H9 (cell line): ENCODE data around the gene TRAF7. TPM values are rescaled to one million over a fixed set of nuclear protein-coding genes. Genes with fewer than 3 reads are reported as not detected.

Source experiments
- DNase-seq: peaks from one replicate; pipeline ENCODE4 v3.0.0-alpha.2; 2017
- H2AFZ ChIP-seq: one replicate; pipeline ENCODE4 v1.6.1; 2013; ENCODE audit warnings: mild to moderate bottlenecking, low read length, control low read depth, moderate library complexity
- H2AK5ac ChIP-seq: 2 replicates; pipeline ENCODE4 v1.6.1; 2013; ENCODE audit warnings: low read length, control low read depth, mixed read lengths; ENCODE audit not compliant: insufficient read length
- H2BK120ac ChIP-seq: one replicate; pipeline ENCODE4 v1.6.1; 2013; ENCODE audit warnings: low read depth, mild to moderate bottlenecking, low read length, control low read depth, inconsistent platforms; ENCODE audit not compliant: poor library complexity, severe bottlenecking
- H2BK12ac ChIP-seq: 2 replicates; pipeline ENCODE4 v1.6.1; 2013; ENCODE audit warnings: low read length, control low read depth, mixed read lengths, low read depth; ENCODE audit not compliant: insufficient read length
- H2BK15ac ChIP-seq: 2 replicates; pipeline ENCODE4 v1.6.1; 2013; ENCODE audit warnings: low read depth, low read length, control low read depth
- H2BK20ac ChIP-seq: one replicate; pipeline ENCODE4 v1.6.1; 2013; ENCODE audit warnings: low read depth, mild to moderate bottlenecking, low read length, control low read depth, inconsistent platforms; ENCODE audit not compliant: poor library complexity, severe bottlenecking
- H2BK5ac ChIP-seq: 2 replicates; pipeline ENCODE4 v1.6.1; 2013; ENCODE audit warnings: low read length, control low read depth, mixed read lengths; ENCODE audit not compliant: insufficient read length
- H3K14ac ChIP-seq: 2 replicates; pipeline ENCODE4 v1.6.1; 2013; ENCODE audit warnings: low read length, control low read depth; ENCODE audit not compliant: insufficient read depth
- H3K18ac ChIP-seq: 2 replicates; pipeline ENCODE4 v1.6.1; 2013; ENCODE audit warnings: low read depth, mild to moderate bottlenecking, mixed read lengths, low read length, control low read depth; ENCODE audit not compliant: insufficient read length
- H3K23ac ChIP-seq: 2 replicates; pipeline ENCODE4 v1.6.1; 2013; ENCODE audit warnings: low read length, control low read depth, mixed read lengths, low read depth; ENCODE audit not compliant: insufficient read length
- H3K23me2 ChIP-seq: 2 replicates; pipeline ENCODE4 v1.6.1; 2013; ENCODE audit warnings: low read depth, mild to moderate bottlenecking, mixed read lengths, low read length, control low read depth; ENCODE audit not compliant: insufficient read length, poor library complexity, severe bottlenecking
- H3K27ac ChIP-seq: 2 replicates; pipeline ENCODE4 v1.5.1; 2013; ENCODE audit warnings: low read length, control low read depth, mixed read lengths, low read depth; ENCODE audit not compliant: insufficient read length
- H3K27me3 ChIP-seq: 2 replicates; pipeline ENCODE4 v1.6.1; 2013; ENCODE audit warnings: low read length, control low read depth, inconsistent platforms; ENCODE audit not compliant: insufficient read depth
- H3K4ac ChIP-seq: 2 replicates; pipeline ENCODE4 v1.6.1; 2013; ENCODE audit warnings: low read depth, mild to moderate bottlenecking, control low read depth, inconsistent platforms, low read length, moderate library complexity
- H3K4me1 ChIP-seq: 2 replicates; pipeline ENCODE4 v1.6.1; 2013; ENCODE audit warnings: low read length, control low read depth, inconsistent platforms; ENCODE audit not compliant: insufficient read depth
- H3K4me2 ChIP-seq: 2 replicates; pipeline ENCODE4 v1.6.1; 2013; ENCODE audit warnings: low read length, control low read depth, mixed read lengths; ENCODE audit not compliant: insufficient read length, insufficient read depth
- H3K56ac ChIP-seq: 2 replicates; pipeline ENCODE4 v1.6.1; 2013; ENCODE audit warnings: low read depth, mild to moderate bottlenecking, mixed read lengths, low read length, control low read depth; ENCODE audit not compliant: insufficient read length
- H3K79me1 ChIP-seq: 2 replicates; pipeline ENCODE4 v1.6.1; 2013; ENCODE audit warnings: low read depth, mild to moderate bottlenecking, moderate library complexity, low read length, control low read depth, inconsistent platforms; ENCODE audit not compliant: insufficient read depth, poor library complexity, severe bottlenecking
- H3K79me2 ChIP-seq: 2 replicates; pipeline ENCODE4 v1.6.1; 2013; ENCODE audit warnings: low read length, control low read depth, inconsistent platforms; ENCODE audit not compliant: insufficient read depth
- H3K9ac ChIP-seq: 2 replicates; pipeline ENCODE4 v1.6.1; 2013; ENCODE audit warnings: low read length, control low read depth, mixed read lengths; ENCODE audit not compliant: insufficient read length; ENCODE audit errors: extremely low read depth
- H3K9me3 ChIP-seq: one replicate; pipeline ENCODE4 v1.6.1; 2013; ENCODE audit warnings: low read depth, low read length, inconsistent platforms; ENCODE audit not compliant: control insufficient read depth
- H3T11ph ChIP-seq: one replicate; pipeline ENCODE4 v1.6.1; 2013; ENCODE audit warnings: mild to moderate bottlenecking, low read length, control low read depth, inconsistent platforms
- H4K20me1 ChIP-seq: one replicate; pipeline ENCODE4 v1.6.1; 2013; ENCODE audit not compliant: control insufficient read depth, insufficient read length, insufficient read depth
- H4K5ac ChIP-seq: 2 replicates; pipeline ENCODE4 v1.6.1; 2013; ENCODE audit warnings: low read depth, mild to moderate bottlenecking, mixed read lengths, low read length, control low read depth; ENCODE audit not compliant: insufficient read length
- H4K8ac ChIP-seq: replicated peaks from 2 replicates; pipeline ENCODE4 v1.6.1; 2013; ENCODE audit warnings: low read length, control low read depth, mixed read lengths, low read depth; ENCODE audit not compliant: insufficient read length
- H4K91ac ChIP-seq: 2 replicates; pipeline ENCODE4 v1.6.1; 2013; ENCODE audit warnings: low read depth, mild to moderate bottlenecking, moderate library complexity, mixed read lengths, low read length, control low read depth; ENCODE audit not compliant: insufficient read length
- H3K27ac Mint-ChIP-seq, 3 experiments: 2 replicates in 2 of 3; 3 replicates in 1 of 3; pipeline ENCODE4 v1.8.0; 2020 to 2021; ENCODE audit warnings: mixed read lengths in 3 of 3, mild to moderate bottlenecking in 1 of 3, moderate library complexity in 1 of 3
- H3K27me3 Mint-ChIP-seq: 2 replicates; pipeline ENCODE4 v1.8.0; 2021; ENCODE audit warnings: low read depth, mild to moderate bottlenecking, moderate library complexity, mixed read lengths
- H3K36me3 Mint-ChIP-seq, 3 experiments: 2 replicates in 2 of 3; 3 replicates in 1 of 3; pipeline ENCODE4 v1.8.0; 2020 to 2021; ENCODE audit warnings: low read depth in 3 of 3, mixed read lengths in 3 of 3; ENCODE audit not compliant: insufficient read depth in 1 of 3
- H3K4me1 Mint-ChIP-seq, 2 experiments: 2 replicates each; pipeline ENCODE4 v1.8.0; 2020; ENCODE audit warnings: mixed read lengths in 2 of 2
- H3K4me3 Mint-ChIP-seq, 2 experiments: 2 replicates in 1 of 2; 3 replicates in 1 of 2; pipeline ENCODE4 v1.8.0; 2020 to 2021; ENCODE audit warnings: mild to moderate bottlenecking in 2 of 2, mixed read lengths in 2 of 2, moderate library complexity in 1 of 2
- H3K9me3 Mint-ChIP-seq, 2 experiments: 2 replicates in 1 of 2; 3 replicates in 1 of 2; pipeline ENCODE4 v1.8.0; 2020; ENCODE audit warnings: mild to moderate bottlenecking in 2 of 2, mixed read lengths in 2 of 2, moderate library complexity in 1 of 2
- WGBS: extraction: QIAGEN DNeasy Blood & Tissue Kit; methylation state at CpG from one replicate; pipeline ENCODE4 v1.1.7; 2013; ENCODE audit warnings: missing lambda C conversion rate, low lambda C conversion rate, mixed read lengths; ENCODE audit not compliant: insufficient read length; ENCODE audit errors: extremely low coverage; 5-methylcytosine and 5-hydroxymethylcytosine counted together
- total RNA-seq: library from RNA; stranded (reverse); gene quantifications from 2 replicates; pipeline ENCODE4 v1.2.1, GENCODE V29; 2021
- TF ChIP-seq, protein P1 (sequence below): fragments of 200-600 bp; sonication (generic); conservative IDR thresholded peaks from 3 replicates; pipeline ENCODE4 v1.8.0; 2021; ENCODE audit warnings: antibody characterized with exemption, mild to moderate bottlenecking

Gene TRAF7
- total RNA-seq, 1 experiment from 2014 or later: 108 TPM

DNA sequence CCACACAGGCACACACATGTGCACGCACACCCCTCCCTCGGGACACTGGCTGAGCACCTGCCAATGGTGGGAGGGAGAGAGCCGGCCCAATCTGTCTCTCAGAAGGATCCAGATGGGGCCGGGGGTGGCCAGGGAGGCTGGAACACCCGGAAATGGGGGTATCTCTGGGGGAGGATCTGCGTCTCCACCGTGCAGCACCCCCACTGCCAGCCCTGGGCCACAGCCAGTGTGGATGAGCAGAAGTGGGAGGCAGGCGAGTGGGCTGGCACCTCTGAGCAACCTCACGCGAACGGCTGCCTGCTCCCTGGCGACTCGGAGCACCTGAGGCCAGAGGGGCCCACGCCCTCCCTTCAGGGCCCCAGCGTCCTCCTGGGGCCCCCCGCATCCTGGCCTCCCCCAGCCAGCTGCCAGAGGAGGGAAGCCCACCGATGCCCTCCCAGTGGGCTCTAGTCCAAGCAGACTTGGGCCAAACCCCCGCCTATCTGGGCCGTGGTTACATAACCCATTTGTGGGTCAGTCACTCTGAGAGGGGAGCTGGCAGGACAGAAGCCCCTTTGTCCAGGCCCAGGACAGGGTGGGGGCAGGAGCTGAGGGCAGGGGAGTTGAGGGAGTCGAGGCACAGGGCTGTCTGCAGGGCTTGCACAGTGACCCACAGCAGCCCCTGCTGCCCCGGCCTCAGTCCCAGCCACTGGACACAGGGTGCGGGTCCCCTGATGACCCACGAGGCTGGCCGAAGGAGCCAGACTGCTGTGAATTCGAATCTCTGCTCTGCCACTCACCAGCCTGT is 35.3 kb downstream of the TRAF7 start:
- Histone ChIP-seq H3K27me3 (no peaks in the 10 kb centered on the region), H2BK120ac (no peak overlapping the region), H3K27ac (no peak overlapping the region), H2BK15ac (no peak overlapping the region), H3T11ph (no peak overlapping the region), H3K9ac (no peak overlapping the region), H3K18ac (no peak overlapping the region), H3K56ac (no peak overlapping the region), H3K4ac (no peak overlapping the region), H2BK5ac (no peak overlapping the region), H3K4me1 (no peaks in the 10 kb centered on the region), H3K79me1 (no peaks in the 10 kb centered on the region), H3K9me3 (no peaks in the 10 kb centered on the region), H3K4me2 (no peak overlapping the region), H3K23me2 (peaks cover 7% of the 10 kb centered on the region), H3K79me2 (no peaks in the 10 kb centered on the region), H3K14ac (no peak overlapping the region), H2BK20ac (no peak overlapping the region), H2BK12ac (no peak overlapping the region), H2AFZ (no peak overlapping the region), H3K23ac (no peak overlapping the region), H4K8ac (no peak overlapping the region), H4K5ac (no peak overlapping the region), H4K91ac (no peak overlapping the region), H4K20me1 (no peaks in the 10 kb centered on the region), H2AK5ac (no peak overlapping the region)
- H3K36me3 Mint-ChIP-seq: no peaks in the 10 kb centered on the region
- WGBS: no CpG with 5 or more reads among the region's 25 CpGs
- H3K4me1 Mint-ChIP-seq: peaks cover 4 to 6% of the 10 kb centered on the region in 2 experiments; a peak in 1 of 4 replicates
- TF ChIP-seq, protein P1, sequence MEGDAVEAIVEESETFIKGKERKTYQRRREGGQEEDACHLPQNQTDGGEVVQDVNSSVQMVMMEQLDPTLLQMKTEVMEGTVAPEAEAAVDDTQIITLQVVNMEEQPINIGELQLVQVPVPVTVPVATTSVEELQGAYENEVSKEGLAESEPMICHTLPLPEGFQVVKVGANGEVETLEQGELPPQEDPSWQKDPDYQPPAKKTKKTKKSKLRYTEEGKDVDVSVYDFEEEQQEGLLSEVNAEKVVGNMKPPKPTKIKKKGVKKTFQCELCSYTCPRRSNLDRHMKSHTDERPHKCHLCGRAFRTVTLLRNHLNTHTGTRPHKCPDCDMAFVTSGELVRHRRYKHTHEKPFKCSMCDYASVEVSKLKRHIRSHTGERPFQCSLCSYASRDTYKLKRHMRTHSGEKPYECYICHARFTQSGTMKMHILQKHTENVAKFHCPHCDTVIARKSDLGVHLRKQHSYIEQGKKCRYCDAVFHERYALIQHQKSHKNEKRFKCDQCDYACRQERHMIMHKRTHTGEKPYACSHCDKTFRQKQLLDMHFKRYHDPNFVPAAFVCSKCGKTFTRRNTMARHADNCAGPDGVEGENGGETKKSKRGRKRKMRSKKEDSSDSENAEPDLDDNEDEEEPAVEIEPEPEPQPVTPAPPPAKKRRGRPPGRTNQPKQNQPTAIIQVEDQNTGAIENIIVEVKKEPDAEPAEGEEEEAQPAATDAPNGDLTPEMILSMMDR: no peak
- peaks cover 2% of the 10 kb centered on the region for H3K27me3 Mint-ChIP-seq
- no peak overlapping the region for H3K27ac Mint-ChIP-seq
- H3K9me3 Mint-ChIP-seq: no peaks in the 10 kb centered on the region
- no peak overlapping the region for H3K4me3 Mint-ChIP-seq
- DNase-seq: no peak
